BJ (cell line): ENCODE measurements around the gene MRPL2. TPM values are rescaled to one million over a fixed set of nuclear protein-coding genes. Genes with fewer than 3 reads are reported as not detected.

Source experiments
- CTCF ChIA-PET: fragments of 350-600 bp; formaldehyde crosslinking; extraction: SDS; loops from one replicate; lab custom pipeline; 2021; ENCODE audit warnings: antibody characterized with exemption, inconsistent platforms; lab: Yijun Ruan, JAX
- POLR2A ChIA-PET: fragments of 300-600 bp; sonication (Branson Sonifier 250); formaldehyde crosslinking; extraction: SDS; loops from one replicate; lab custom pipeline; 2021; ENCODE audit warnings: antibody characterized with exemption; lab: Charles Lee
- DNase-seq: peaks from one replicate; pipeline ENCODE4 v3.0.0-alpha.2; 2011; ENCODE audit warnings: low read depth
- H3K27me3 ChIP-seq: 2 replicates; pipeline ENCODE4 v1.6.0; 2011; ENCODE audit warnings: low read length; ENCODE audit not compliant: control insufficient read depth, insufficient read depth
- H3K36me3 ChIP-seq: 2 replicates; pipeline ENCODE4 v1.5.1; 2011; ENCODE audit warnings: low read length; ENCODE audit not compliant: control insufficient read depth, insufficient read depth
- H3K4me3 ChIP-seq: 2 replicates; pipeline ENCODE4 v1.5.1; 2011; ENCODE audit warnings: low read depth, mild to moderate bottlenecking, control low read depth, low read length
- polyA plus RNA-seq: library from polyadenylated mRNA; depleted of rRNA; stranded (reverse); fragments of >200 nt; gene quantifications from 2 replicates; pipeline ENCODE4 v1.2.3, GENCODE V29; 2011
- TF ChIP-seq, protein P1 (sequence below): IDR thresholded peaks from 2 replicates; pipeline ENCODE4 v1.5.1; 2011; ENCODE audit warnings: low read depth, mild to moderate bottlenecking, control low read depth, inconsistent platforms, low read length, moderate library complexity; ENCODE audit not compliant: insufficient read depth

Gene MRPL2
- polyA plus RNA-seq, 1 experiment: 22.8 TPM

DNA sequence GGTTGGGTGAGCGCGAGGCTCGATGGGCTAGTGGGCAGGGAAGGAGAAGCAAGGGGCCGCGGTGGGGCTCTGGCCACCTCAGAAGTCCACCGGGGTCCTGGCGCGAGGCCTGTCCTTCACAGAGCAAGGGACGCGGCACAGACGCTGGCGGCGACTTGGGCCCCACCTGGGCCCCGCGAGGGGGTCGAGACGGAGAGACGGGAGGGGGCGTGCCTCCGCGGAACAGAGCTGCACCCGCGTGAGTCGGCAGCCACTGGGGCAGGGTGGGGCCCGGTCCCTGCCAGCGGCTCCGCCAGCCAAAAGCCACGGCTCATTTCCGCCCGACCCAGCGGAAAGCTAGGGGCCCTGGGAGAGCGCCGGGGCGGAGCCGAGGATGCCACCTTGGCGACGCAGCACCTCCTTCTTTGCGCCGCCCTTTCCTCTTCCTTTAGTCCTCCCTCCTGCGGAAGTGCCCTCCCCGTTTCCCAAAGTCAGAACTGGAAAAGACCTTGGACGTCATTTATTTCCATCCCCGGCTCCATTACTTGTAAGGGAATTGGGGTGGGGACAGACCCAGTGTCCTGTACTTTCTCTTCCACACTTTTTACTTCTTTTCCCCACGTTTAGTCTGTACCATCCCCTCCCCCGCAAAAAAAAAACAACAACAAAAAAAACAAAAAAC is 5.6 kb downstream of the MRPL2 start, which contains the start of gene CUL7:
CUL7 (minus strand) TSS at position 307 of the 661 bp plus-strand sequence. CDS start 1,063 bp downstream, outside the sequence.
- peaks cover 11% of the 10 kb centered on the region for H3K36me3 ChIP-seq
- TF ChIP-seq, protein P1, sequence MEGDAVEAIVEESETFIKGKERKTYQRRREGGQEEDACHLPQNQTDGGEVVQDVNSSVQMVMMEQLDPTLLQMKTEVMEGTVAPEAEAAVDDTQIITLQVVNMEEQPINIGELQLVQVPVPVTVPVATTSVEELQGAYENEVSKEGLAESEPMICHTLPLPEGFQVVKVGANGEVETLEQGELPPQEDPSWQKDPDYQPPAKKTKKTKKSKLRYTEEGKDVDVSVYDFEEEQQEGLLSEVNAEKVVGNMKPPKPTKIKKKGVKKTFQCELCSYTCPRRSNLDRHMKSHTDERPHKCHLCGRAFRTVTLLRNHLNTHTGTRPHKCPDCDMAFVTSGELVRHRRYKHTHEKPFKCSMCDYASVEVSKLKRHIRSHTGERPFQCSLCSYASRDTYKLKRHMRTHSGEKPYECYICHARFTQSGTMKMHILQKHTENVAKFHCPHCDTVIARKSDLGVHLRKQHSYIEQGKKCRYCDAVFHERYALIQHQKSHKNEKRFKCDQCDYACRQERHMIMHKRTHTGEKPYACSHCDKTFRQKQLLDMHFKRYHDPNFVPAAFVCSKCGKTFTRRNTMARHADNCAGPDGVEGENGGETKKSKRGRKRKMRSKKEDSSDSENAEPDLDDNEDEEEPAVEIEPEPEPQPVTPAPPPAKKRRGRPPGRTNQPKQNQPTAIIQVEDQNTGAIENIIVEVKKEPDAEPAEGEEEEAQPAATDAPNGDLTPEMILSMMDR: no peak
- ChIA-PET POLR2A (interaction anchor here (0.5 to 1.0 kb wide), 6 partner anchors 9 to 124 kb away, joined by 3 to 18 read pairs (median 4); partner anchors contain the start of genes CNPY3, KLHDC3 and PPP2R5D), CTCF (interaction anchor here (1.9 to 3.1 kb wide), 2 partner anchors 40 to 90 kb away, joined by 5 to 12 read pairs; partner anchors contain the start of genes KLHDC3 and MEA1)
- peak; percentile 75 for DNase-seq
- no peaks in the 10 kb centered on the region for H3K27me3 ChIP-seq
- H3K4me3 ChIP-seq: peak within 1 kb of the TSS; percentile 78

DNA sequence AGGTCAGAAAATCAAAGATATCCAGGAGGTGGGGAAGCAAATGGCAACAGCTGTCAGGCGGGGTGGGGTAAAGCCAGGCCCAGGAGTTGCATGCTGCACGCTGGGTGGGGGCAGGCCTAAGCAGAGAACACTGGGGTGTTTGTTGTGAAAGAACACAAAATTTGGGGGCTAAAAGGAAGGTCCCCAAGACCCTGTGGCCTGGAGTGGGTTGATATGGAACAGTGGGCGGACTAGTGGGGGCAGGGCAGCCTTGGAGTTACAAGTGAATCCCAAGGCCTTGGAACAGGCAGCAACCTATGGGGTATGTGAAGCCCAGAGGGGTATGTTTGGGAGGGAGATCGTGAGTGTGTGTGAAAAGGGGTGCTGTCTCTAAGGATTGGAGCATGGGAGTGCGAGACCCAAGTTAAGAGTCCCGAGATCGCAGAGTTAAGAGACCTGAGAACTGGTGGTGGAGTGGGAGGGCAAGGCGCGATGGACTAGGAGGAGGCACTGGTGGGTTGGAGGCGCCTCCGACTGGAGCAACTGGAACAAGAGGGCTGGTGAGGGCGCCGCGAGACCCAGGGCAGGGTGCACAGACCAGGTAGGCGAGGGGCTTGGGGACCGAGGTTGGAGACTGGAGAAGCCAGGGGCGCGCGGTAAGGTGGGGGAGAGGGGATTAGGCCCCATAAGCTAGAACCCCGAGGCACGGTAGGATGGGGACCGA is 6.2 kb downstream of the MRPL2 start:
- Histone ChIP-seq H3K27me3 (no peaks in the 10 kb centered on the region), H3K4me3 (peak overlapping the region; percentile 78), H3K36me3 (peaks cover 14% of the 10 kb centered on the region)
- CTCF ChIA-PET: interaction anchor here (1.9 to 3.1 kb wide), 2 partner anchors 39 to 90 kb away, joined by 5 to 12 read pairs; partner anchors contain the start of genes KLHDC3 and MEA1
- DNase-seq: no peak
- TF ChIP-seq, protein P1: no peak
- POLR2A ChIA-PET: interaction anchor here (0.6 to 1.0 kb wide), 3 partner anchors 39 to 124 kb away, joined by 3 to 5 read pairs (median 4); partner anchors contain the start of genes CNPY3, KLHDC3 and PPP2R5D

DNA sequence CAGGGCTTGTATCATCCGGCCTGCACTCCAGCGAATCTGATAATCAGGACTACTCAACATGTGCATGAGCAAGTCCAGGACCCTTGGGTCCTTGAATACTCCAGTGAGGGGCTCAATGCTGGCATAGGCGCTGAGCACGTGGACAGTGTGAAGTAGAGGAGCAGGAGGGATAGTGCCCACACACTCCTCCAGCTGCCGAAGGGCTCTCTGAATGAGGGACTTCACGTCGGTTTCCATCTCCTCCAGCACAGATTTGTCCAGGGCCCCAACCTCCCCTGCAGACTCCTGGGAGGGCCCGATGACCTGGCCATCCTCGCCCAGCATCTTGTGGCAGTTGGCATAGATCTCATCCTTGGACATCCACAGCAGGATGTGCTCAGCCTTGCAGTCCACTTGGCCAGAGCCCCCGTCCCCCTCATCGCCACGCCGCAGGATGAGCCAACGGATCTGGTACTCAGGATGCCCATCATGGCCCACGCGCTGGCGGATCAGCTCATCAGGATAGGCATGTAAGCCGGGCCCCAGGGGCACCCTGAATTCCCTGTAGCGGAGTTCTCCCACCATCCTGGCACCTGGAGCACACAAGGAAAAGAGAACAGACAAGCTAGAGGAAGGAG is 6.9 kb downstream of the MRPL2 start:
- no peak for DNase-seq
- Histone ChIP-seq H3K36me3 (peaks cover 16% of the 10 kb centered on the region), H3K4me3 (peak overlapping the region; percentile 78), H3K27me3 (no peaks in the 10 kb centered on the region)
- ChIA-PET POLR2A (no interaction called here), CTCF (interaction anchor here (3.1 kb wide), 1 partner anchor 91 kb away, joined by 12 read pairs; no protein-coding TSS in a partner anchor)
- TF ChIP-seq, protein P1: no peak

DNA sequence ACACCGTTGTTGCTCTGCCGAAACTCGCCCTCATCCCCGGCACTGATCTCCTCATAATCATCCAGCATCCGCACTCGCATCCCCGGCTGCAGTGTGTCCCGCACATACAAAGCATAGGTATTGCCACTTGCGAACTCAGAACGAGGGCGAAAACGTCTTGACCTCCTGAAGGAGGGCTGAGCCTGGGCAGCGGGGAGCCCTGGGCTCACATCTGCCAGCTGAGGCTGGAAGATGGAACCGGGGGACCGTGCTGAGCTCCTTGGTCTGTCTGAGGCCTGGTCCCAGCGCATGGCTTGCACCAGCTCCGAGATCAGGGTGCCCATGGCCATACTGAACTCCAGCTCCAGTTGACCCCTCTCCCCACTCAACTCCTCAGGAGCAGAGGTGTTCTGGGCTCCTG is 8.3 kb downstream of the MRPL2 start:
- ChIA-PET POLR2A (no interaction called here), CTCF (no interaction called here)
- Histone ChIP-seq H3K27me3 (no peaks in the 10 kb centered on the region), H3K4me3 (no peak overlapping the region), H3K36me3 (peaks cover 28% of the 10 kb centered on the region)
- TF ChIP-seq, protein P1: no peak
- DNase-seq: no peak
